GM18873 (cell line): ENCODE data around the gene GPC6.

ENCODE experiments used
- ATAC-seq: cut with Tn5 transposase; IDR thresholded peaks from one replicate; pipeline ENCODE4 v1.9.1; 2021; ENCODE audit warnings: mild to moderate bottlenecking, moderate library complexity, moderate number of reproducible peaks; ENCODE audit not compliant: unreplicated experiment, low FRiP score

GPC6 gene

DNA sequence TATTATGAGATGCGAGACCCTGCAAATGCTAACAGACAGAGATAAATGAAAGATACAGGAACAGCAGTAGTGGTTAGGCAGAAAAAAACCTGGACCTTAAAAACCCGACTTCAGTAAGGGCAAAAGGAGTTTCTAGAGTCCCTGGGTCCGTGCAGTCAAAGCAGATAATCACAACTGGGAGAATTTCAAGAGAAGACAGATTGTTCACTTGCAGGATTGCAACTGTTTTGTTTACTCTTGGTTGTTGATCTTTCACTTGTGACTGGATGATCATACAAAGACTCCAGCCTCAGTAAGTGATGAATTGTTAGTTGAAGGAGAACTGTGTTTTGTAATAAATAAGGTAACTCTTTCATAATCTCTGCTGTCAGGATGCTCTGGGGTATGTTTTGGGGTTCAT, 135.1 kb downstream of the GPC6 start:
- ATAC-seq, result no peak

DNA sequence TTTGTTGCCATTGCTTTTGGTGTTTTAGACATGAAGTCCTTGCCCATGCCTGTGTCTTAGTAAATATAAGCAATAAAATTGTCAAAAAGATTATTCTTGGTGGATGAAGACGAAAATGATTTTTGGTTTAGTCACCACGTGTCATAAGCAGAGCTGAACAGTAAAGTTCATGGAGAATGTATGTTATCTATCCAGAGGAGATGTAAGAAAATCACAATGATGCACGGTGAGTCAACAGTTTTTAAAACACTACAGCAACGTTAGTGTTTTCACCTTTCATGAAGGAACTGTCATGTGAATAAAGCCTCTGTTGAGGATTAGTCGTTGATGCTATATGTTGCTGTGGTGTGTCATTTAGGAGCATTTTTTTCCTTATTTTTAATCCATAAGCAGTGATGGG, 137.6 kb downstream of the GPC6 start:
- no peak for ATAC-seq

DNA sequence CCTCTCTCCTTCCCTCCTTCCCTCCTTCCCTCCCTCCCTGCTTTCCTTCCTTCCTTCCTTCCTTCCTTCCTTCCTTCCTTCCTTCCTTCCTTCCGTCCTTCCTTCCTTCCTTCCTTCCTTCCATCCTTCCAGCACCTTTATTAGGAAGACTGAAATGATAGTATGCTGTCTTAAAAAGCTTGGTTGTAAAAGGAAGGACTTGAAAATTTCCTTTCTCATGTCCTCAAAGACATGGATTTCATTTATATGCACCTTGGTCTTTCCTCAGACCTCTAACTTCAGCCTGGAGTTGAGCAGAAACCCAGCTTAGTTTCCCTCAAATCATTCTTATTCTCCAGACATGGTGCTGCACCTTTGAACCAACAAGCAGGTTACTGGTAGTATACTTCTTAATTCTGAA, 141.7 kb downstream of the GPC6 start:
- no peak for ATAC-seq

DNA sequence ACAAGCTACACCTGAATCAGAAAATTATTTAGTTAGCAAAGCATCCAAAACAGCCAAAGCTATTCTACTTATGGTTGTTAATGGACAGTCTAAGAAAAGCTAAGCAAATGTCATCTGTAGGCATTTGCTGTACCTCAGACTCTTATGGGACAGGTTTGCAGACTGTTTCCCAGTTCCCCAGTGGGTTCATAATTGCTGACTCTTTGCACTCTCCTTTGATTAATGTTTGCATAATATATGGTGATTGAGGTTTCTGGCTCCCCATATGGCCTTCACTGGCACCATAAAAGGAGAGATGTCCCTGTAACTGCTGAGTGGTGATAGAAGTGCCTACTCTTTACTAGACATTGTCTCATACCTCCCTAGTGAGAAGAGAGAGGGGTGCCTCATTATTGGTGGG, 142.1 kb downstream of the GPC6 start:
- ATAC-seq, result no peak

DNA sequence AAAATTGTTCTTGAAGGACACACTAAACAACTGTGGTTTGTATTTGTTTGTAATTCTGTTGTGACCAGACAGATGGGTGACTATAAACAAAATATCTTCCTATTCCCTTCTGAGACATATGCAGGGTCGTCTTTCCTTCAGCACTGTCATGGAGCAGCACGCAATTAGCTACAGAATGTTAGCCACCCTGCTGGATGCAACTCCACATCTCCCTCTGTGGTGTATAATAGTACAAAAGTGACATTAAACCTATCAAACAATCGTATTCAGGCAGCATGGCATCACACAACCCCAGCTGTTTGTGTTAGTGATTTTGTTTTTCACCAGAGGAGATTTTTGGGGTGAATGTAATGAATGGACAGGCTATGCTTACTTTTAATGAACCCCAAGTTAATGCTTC, 146.2 kb downstream of the GPC6 start:
- no peak for ATAC-seq

DNA sequence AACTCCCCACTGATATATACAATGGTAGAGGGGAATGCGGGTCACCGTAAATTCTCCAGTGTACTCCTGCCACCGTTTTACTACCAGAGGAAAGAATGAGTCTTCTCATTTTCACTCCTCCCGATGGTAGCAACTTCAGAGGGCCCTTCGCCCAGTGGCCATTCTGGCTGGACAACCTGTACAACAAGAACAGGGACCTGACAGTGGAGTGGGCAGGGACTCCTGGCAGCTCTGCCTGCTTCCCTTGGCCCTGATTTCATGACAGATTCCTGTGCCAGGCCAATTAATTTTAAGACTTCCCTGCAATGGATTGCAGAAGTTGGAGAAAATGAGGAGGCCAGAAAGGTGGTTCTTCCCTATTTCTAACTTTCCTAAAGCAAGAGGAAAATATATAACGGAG, 148.9 kb downstream of the GPC6 start:
- ATAC-seq, result no peak

DNA sequence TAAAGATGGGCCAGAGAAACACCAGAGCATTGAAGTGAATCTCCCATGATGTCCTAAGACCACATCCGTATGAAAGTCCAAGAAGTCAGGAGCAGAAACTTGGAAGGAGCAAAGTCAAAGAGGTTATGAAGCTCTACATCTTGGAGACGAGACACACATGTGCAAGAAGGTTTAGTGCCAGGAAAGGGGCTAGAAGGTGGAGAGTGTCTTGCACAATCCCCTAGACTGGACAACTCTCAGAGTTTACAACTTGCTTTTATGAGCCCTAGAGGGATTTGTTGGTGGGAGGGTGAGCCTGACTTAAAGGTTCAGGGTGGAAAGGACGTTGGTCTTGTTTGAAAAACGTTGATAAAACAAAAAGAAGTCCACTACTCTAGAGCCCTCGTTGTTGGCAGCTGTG, 150.6 kb downstream of the GPC6 start:
- no peak for ATAC-seq

DNA sequence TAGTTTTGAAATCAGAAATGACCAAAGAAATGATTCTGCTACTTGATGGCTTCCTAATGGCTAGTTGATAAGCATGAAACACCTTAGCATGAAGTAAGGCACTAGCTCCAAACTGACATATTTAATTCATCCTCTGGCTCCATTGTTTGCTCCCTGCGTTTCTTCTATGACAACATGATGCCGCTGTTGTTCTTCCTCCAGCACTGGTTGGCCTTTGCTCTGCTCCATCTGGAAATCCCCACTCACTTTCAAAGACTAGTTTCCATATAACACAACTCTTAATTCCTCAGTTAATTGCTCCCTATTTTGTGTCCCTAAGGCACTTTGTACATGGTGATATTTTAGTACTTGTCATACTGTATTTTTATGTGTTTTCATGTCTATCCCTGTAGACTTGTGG, 151.6 kb downstream of the GPC6 start:
- ATAC-seq, result no peak

DNA sequence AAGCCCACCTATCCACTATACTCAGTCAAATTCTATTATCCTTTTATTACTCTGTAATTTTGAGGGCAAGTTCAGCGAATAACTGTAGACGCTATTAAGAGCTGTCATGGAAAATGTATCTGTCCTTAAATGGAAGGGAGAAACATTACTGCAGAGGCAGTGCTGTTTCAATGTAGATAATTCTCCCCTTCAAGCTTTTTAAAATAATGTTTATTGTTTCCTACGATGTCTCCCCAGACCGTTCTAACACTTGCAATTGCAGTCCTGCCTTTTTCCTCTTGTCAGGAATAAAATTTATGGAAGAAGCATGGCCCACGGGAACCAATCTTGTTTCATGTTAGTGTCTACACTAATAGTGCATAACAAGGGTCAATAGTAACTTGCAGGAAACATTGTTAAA, 159.5 kb downstream of the GPC6 start:
- ATAC-seq, result no peak

DNA sequence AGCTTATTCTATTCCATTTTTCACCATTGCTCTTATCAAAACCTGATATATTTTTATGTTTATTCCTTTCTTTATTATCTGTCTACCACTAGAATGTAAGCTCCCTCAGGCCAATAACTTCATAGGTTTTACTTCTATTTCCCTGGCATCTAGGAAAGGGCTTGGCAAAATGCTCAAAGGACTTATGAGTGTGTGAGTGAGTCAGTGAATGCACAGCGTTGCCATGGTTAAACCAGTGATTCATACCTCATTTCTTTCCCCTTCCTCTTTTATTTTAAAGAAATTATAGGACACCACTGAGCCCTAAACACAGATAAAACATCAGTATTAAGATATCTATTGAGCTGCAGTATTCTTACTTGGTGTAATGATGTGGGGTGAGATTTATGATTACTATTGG, 162.1 kb downstream of the GPC6 start:
- no peak for ATAC-seq

DNA sequence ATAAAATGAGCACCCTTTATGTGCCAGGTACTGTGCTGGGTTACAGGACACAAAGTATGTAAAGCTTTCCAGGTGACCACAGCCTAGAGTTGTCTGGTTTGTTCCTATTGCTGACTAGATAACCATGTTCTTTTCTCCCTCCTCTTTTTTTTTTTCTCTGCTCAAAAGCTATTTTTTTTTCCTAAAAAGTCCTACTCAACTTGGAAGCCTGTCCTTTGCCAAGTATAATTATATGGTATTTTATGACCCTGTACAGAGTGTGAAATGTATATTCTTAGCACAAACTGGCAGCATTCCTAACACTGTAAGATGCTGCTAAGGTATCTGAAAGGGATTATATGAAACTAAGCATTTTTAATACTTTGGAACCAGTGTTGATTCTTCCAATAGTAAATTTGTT, 171.0 kb downstream of the GPC6 start:
- no peak for ATAC-seq

DNA sequence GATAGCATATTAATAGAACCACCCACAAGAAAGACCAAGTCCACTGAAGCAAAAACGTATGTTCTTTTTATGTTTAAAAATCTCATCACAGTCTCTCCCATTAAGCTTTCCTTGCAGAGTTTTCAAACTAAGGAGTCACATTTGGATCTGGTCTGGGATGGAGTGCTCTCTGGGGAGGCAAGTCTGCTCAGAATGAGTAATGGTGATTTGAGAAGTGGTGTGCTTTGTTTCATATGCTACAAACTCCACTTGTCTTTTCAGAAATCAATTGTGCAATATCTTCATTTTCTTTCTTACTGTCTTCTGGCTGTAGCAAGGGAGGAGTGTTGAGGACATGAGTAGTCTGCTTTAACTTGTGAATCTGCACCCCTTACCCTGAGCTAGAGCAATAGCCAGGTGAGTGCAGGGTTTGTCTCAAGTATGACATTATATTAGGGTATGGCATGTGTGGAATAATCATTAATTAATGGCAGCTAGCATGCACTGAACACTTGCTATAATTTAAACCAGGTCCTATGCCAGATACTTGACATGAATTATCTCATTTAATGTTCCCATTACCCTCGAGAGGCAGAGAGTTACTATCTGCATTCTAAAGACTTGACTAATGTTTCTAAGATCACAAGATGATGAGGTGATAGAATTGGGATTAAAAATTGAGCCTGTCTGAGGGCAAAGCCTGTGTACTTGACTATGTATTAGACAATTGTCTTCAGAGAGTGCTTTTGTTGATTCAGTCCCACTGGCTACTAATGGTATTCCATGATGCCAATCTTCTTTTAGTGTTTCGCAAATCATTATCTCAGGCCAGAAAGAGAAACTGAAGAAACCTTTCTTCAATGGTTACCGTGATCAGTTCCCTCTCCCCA, 171.8 kb downstream of the GPC6 start:
- ATAC-seq, result no peak

DNA sequence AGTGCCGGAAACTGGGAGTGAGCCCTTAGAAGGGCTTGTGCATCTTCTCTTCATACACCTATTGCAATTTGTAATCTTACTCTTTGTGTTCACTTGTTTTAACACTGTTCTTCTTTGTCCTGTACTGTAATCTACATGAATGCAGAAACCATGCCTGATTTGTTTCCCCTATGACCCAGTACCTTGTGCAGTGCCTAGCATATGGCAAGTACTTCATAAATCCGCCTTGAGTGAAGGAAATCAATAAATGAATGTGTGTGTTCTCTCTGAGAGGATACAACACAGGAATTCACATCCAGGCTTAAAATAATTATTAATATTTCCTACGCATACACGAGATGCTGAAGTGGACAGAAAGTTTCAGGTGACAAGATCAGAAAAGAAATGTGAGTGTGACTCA, 172.6 kb downstream of the GPC6 start:
- ATAC-seq, result no peak

DNA sequence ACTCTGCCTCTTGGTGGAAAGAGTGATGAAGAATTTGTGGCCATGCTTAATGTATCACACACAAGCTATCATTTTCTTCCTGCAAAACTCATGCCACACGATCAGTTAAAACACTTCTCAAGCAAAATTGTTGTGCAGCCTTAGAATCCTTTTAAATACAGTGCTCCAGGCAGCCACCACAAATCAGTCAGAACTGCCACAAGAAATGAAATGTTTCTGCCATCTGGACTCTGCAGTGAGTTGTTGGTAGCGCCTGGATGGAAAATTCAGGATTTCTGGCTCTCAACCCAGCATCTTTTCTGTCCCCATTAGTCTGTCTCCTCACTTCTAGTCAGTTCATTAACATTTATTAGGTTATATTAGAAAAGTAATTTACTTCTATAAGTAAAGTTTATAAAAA, 179.5 kb downstream of the GPC6 start:
- ATAC-seq, result no peak

DNA sequence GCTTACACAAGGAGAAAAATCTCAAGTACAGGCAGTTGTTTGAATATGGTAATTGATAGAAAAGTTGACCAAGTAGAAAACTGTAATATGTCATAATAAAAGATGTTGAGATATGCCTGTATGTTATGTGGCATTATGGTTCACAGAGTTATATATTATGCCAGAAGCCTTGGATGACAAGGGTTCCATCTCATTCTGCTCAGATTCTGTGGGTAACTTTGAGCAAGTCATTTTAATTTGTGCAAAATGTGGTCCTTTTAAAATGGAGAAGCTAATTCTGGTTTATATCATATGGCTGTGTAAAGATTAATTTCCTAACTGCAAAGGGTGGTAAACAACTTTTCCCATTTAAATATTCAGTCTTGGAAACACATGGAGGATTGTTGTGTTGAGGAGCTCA, 180.9 kb downstream of the GPC6 start:
- no peak for ATAC-seq

DNA sequence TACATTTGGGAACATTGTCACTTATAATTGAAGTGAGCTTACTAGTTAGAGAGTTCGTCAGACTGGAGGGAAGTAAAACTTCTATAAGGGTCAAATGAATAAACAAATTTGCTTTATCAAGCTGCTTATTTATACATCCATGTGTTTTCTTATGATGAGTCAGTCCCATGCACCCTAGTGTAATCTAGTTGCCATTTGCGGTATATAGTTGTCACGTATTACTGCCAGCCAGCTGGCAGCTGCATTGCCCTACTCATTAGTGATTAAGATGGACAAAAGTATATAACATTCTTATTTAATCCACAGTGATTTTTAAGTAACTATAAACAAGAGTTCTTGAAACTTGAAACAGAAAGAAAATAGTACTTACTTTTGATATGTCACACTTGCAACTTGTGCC, 182.4 kb downstream of the GPC6 start:
- ATAC-seq, result no peak

DNA sequence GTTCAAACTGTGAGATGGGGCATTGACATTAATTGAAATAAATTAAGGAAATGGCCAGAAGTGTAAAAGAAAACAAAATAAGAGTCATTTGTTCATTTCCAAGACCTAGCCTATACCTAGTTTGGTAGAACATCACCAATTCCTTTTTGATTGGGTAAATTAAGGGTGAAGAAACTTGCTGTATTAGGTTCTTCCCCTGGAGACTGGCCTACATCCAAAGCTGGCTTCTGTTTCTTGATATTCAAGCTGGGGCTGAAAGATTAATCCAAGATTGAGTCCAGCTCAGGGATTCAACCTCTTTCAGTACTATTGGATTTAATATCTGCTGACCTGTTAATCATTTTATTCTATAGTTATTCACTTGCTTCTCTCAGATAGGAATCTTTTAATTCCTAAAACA, 183.2 kb downstream of the GPC6 start:
- no peak for ATAC-seq

DNA sequence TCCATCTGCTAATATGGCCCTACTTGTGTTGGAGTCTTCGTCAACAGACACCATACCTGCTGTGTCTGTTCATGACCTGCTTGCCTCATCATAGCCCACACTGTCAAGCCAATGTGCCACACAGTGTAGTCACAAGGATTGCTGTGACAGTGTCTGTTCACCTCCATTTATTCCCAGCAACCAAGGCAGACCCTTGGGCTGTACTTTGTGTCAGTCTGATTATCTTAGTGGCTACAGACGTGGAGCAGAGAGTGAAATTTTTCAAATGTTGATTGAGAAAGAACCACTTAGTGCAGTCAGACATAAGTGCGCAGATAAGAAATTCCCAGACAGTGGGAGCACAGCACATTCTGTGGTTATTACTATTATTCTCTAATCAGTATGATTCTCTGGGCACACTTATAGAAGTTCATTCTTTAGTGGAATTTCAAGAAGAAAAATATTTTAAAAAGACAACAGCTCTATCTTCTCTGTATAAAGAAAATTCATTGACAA, 184.6 kb downstream of the GPC6 start:
- ATAC-seq, result no peak

DNA sequence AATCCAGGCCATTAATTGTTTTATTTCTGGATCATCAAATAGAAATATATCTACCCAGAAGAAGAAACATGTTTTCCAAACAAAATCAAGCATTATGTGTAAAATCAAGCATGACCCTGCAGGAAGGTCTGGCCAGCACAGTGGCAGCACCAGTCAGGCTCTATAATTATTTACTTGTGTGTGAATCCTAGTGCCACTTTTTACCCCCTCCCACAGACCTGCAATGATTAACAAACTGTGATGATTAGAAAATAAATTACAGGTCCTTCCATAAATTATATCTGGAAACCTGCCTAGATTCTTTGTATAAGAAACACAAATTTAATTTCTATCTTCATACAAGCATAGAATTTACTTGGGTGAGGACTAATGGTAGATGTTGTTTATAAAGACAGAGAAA, 186.1 kb downstream of the GPC6 start:
- ATAC-seq, result no peak

DNA sequence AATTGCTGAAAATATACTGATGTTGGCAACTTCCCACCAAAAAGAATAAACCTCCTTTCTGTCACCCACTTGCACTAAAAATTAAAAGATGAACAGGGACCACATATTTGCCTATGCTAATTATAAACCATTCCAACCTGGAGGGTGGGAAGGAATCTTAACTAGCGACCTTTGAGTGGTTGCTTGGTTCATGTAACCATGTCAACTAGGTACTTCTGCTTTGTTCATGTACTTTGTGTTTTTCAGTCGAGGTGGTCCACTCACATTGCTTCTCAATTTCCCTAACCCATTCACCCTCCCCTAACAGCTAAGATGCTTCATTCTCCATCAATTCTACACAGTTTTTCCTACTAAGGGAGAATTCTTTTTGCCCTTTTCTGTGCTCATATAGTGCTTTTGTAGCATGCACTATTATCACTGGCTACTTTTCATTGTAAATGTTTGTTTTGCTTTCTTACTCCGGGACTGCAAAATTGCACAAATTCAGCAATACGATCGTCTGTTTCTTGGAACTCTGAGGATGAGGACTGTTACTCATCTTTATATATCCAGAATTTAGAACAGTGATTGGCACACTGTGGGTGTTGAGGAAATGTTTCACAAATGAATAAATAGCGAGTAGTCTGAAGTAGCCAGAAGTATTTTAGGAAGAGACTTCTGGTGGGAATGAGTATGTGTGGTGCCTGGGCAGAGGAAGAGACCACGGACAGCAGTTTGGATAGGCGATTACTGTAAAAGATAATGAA, 187.5 kb downstream of the GPC6 start:
- ATAC-seq, result no peak

DNA sequence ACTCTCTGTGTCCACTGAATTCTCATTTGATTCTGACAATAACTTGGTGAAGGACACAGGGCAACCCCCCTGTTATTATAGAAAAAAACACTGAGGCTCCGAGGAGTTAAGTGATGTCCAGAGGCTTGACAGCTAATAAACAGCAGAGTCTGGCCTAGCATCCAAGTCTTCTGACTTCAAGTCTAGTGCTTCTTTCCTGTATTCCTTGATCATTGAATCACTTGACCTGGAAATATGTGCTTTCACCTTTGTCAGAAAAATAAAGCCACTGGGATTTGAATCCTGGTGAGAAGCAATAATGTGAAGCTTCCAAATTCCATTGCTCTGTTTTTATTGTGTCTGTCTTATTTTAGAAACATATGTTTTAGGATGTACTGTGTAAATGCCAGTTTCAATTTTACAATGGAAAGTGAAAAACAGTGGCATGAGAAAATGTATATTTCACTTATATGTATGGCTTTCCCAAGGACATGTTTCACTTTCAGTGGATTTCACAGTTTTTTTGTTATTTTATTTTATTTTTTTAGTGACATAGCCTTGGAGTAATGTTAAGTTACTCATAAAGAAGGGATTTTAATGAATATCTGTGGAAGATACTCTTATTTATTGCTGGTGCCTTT, 190.2 kb downstream of the GPC6 start:
- no peak for ATAC-seq
